GM21447 (cell line): ENCODE results near the gene TLE6.
"Not testable (repeated sequence)": the region's sequence is repeated elsewhere in the genome, so short reads cannot be mapped to it uniquely, and the experiment has no call there.

ENCODE experiments used
- ATAC-seq: cut with Tn5 transposase; IDR thresholded peaks from one replicate; pipeline ENCODE4 v1.9.1; 2021; ENCODE audit not compliant: unreplicated experiment

TLE6 gene

GRCh38 chr19:3027292-3027691 lies 49.9 kb downstream of the TLE6 start:
- ATAC-seq = no peak

GRCh38 chr19:3027981-3028304 lies 50.6 kb downstream of the TLE6 start:
- ATAC-seq = no peak

DNA sequence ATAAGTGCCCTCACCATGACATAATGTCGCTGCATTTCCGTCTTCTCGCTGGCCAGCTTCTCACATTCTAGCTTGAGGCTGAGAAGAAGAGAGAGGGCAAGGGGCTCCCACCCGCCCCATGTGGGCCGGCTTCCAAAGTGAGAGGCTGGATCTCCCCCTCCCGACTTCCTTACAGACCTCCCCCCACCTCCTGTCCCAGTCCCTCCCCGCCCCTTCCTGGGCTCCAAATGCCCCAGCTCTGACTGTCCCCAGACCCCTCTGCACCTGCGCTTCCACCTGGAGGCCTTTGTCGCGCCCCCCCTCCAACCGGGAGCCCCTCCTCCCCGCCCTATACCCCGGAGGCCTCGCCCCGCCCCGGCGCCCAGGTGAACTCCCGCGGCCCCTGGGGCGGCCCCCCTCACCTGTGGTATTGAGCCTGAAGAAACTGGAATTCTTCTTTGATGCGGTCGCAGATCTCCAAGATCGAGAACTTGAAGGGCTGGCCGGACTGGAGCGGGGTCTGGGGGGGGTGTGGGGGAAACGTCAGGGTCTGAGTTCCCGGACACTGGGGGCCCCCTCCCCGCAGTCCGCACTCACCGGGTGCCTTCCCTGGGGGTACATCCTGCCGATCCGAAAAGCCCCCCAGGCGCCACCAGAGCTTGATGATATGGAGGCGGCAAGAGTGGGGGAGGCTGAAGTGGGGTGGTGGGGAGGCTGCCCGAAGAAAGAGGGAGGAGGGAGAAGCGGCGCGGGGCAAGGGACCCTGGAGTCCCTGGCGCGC lies 51.1 kb downstream of the TLE6 start:
- no peak for ATAC-seq

- ATAC-seq = no peak
These were observed 51.9 kb downstream of the TLE6 start, which contains the start of gene TLE2 for GRCh38 chr19:3029065-3029923. Gene TLE2 (minus strand): TSS chr19:3029280. CDS start chr19:3028904, 376 bp downstream.

GRCh38 chr19:3031607-3031867 lies 54.2 kb downstream of the TLE6 start:
- no peak for ATAC-seq

- ATAC-seq = no peak
These were observed 56.4 kb downstream of the TLE6 start for GRCh38 chr19:3033595-3034405.

DNA sequence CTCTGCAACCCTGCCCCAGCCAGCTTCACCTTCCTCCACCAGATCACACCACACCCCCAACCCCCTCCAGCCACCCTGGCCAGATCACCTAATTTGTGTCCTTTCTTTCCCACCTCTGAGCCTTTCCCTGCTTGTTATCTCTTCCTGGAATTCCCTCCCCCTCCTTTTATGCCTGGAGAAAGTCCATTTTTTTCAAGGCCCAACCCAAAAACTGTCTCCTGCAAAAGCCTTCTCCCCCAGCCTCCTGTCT lies 57.0 kb downstream of the TLE6 start:
- ATAC-seq = no peak

DNA sequence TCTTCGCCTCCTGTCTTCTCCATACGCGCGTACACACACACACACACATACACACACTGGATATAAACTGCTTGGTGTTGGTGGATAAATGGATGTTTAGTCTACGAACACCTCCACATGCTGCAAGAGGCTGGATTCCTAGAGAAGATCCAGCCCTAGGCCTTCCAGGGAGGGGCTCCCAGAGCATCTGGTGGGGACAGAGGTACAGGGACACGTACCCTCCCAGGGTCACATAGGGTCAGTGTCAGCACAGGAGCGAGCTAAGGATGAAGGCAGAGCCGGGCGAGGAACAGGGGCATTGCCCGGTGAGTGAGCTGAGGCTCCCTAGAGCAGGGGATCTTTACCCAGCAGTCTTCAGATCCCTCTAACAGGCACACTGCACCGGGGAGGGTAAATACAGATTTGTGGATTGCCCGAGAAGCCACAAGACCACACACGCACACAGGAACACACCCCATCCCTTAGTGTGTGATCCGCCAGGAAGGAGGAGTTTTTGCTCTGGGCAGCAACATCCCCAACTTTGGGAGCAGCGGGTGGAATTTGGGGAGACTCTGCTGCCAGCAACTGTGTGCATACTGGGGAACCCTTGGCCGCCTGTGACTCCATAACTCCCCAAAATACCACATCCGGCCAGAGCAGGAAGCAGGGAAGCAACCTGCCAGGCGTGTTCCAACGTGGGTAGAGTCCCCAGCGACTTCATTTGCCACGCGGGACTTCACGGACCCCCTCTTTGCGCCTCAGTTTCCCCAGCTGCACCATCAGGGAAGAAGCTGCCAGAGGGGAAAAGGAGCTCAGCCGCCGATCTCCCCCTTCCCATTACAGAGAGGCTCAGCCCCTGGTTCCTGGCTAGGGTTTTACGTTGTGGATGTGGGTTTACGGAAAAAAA lies 57.5 kb downstream of the TLE6 start:
- no peak for ATAC-seq

- peak; percentile 80 for ATAC-seq
These were observed 58.3 kb downstream of the TLE6 start for GRCh38 chr19:3035542-3036118.

DNA sequence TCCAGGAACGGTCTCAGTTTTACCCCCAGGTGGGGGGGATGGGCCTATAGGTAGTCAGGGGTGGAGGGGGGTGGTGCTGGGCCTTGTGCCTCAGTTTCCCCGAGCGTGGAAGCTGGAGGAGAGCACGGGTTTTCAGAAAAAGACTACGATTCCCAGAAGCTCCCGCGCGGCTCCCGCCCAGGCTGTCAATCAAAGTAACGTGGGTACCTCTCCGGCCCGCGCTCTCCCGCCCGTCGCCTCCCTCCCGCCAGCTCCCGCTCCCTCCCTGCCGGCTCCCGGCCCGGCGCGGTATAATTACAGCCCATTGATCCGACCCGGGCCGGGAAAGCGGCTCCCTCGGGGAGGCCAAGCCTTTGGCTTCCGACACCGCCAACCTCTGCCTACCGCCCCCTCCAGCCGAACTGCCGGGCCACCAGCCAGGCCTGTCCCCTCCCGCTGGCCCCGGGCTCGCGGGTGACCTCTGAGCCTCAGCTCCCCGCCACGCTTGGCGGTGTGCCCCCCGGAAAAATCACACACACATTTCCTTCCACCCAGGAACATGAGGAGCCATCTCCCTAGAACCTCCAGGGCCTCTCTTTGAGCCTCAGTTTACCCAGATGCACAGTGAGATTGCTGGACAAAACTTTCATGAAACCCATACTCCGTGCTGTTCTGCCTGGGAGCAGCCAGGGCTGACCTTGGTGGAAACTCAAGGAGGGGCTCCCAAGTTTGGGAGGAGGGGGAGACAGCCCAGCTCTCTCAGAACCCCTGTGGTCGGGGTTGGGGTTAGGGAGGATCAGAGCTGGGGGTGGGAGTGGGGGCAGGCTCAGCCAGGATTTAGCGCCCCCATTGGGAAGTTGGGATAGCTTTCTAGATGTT lies 59.0 kb downstream of the TLE6 start:
- peak; percentile 47 for ATAC-seq

GRCh38 chr19:3036977-3037544 lies 59.7 kb downstream of the TLE6 start:
- ATAC-seq = not testable (repeated sequence)

DNA sequence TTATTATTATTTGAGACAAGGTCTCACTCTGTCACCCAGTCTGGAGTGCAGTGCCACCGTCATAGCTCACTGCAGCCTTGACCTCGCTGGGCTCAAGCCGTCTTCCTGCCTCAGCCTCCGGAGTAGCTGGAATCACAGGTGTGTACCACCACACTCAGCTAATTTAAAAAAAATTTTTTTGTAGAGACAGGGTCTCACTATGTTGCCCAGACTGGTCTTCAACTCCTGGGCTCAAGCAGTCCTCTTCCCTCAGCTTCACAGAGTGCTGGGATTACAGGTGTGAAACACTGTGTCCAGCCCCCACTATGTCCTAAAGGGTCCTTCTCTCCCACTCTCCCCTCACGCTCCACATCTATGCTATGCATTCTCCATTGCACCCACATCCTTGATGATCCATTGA lies 60.9 kb downstream of the TLE6 start:
- no peak for ATAC-seq

GRCh38 chr19:3039125-3039524 lies 61.8 kb downstream of the TLE6 start:
- no peak for ATAC-seq

- no peak for ATAC-seq
These were observed 62.3 kb downstream of the TLE6 start for GRCh38 chr19:3039641-3040077.

- ATAC-seq = no peak
These were observed 64.0 kb downstream of the TLE6 start for GRCh38 chr19:3041327-3041726.

DNA sequence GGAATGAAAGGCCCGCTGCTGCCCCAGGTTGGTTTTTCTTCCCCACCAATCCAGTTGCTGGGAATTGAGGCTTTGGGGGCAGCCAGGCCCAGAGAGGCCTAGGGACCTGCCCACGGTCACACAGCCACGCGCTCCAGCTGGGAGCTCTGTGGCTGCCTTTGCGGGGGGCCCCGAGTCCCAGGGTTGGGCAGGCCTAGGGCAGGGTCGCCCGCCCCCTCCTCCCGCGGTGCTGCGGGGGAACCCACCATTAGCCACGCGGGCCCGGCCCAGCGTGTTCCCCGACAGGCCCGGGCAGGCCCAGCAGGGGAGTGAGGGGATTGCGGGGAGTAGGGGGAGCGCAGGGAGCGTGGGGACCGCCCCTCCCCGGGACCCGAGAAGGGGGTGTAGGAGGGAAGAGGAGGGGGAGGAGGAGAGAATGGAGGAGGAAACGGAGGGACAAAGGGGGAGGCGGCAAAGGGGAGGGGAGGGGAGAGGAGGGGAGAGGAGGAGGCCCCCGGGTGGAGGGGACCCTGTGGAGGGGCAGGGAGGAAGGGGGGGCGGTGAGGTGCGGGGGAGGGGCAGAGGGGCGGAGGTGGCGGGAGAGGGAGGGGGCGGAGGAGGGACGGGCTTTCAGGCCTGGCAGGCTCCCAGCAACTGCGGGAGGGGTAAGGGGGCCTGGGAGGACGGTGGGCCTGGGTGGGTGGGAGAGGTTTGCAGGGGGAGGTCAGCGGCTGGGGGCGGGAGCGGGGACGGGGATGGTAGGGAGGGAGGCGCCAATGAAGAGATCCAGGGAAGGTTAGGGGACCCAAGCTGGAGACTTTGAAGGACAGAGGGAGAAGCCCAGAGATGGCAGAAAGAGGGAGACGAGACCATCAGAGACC lies 64.6 kb downstream of the TLE6 start:
- ATAC-seq = no peak

GRCh38 chr19:3042621-3043267 lies 65.4 kb downstream of the TLE6 start:
- no peak for ATAC-seq
